ENCODE results near the gene SPATA46.

GRCh38 chr1:162370161-162370560 lies 6.5 kb downstream of the SPATA46 start:
- TF ChIP-seq NFRKB (IDR thresholded peaks at IDR 0.05) (no peak), PKNOX1 (IDR thresholded peaks at IDR 0.05) (no peak), ZNF384 (IDR thresholded peaks at IDR 0.05) (no peak), SUZ12 (IDR thresholded peaks at IDR 0.05) (no peak), SP1 (IDR thresholded peaks at IDR 0.05) (no peak), FOXK2 (IDR thresholded peaks at IDR 0.05) (no peak), ELF4 (IDR thresholded peaks at IDR 0.05) (no peak)
